CD4-positive, alpha-beta T cell treated with Interleukin-21 for 1 hour (primary cell): ENCODE results near the gene ENTPD5.
"Not testable (repeated sequence)": the region's sequence is repeated elsewhere in the genome, so short reads cannot be mapped to it uniquely, and the experiment has no call there.

Experiments used
- DNase-seq: peaks from one replicate; pipeline ENCODE4 v3.0.0-alpha.2; 2020

The ENTPD5 gene

GRCh38 chr14:74005664-74006063 lies 13.4 kb downstream of the ENTPD5 start:
- not testable (repeated sequence) for DNase-seq

DNA sequence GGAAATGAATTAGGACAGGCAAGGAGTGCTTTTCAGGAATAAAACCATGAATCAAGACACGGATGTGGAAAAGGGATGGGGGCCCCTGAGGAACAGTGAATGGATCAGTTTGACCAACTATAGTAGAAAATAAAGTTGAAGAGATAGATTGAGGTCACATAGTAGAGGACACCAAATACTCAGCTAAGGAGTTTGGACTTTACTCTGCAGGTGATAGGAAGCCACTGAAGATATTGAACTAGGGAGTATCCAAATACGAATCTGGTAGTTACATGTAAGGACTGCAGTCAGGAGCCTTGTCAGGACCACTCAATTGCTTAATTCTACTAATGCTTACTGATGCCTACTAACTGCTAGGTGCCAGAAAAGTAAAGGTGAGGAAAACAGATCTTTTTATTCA lies 20.4 kb downstream of the ENTPD5 start:
- DNase-seq = no peak

DNA sequence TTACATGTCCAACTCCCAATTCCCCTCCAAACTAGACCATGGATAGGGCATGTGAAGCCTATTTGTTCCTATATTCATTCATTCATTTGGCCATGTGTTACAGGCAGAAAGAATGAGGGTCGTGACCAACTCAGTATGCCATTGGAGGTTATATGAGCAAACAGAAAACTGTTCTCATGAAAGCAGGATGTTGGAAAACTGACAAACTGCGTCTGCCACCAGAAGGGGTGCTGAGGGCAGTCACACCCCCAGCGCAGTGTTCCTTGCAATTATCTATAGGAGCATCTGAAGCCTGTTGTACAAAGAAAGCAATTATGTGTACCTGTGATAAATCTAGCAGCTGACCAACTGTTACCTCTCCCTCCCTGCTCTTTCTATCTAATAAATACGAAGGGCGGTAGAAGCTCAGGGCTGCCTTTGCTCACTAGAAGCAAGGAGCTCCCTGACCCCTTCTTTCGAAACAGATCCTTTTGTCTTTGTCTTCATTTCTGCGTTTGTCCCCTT lies 21.1 kb downstream of the ENTPD5 start:
- no peak for DNase-seq

DNA sequence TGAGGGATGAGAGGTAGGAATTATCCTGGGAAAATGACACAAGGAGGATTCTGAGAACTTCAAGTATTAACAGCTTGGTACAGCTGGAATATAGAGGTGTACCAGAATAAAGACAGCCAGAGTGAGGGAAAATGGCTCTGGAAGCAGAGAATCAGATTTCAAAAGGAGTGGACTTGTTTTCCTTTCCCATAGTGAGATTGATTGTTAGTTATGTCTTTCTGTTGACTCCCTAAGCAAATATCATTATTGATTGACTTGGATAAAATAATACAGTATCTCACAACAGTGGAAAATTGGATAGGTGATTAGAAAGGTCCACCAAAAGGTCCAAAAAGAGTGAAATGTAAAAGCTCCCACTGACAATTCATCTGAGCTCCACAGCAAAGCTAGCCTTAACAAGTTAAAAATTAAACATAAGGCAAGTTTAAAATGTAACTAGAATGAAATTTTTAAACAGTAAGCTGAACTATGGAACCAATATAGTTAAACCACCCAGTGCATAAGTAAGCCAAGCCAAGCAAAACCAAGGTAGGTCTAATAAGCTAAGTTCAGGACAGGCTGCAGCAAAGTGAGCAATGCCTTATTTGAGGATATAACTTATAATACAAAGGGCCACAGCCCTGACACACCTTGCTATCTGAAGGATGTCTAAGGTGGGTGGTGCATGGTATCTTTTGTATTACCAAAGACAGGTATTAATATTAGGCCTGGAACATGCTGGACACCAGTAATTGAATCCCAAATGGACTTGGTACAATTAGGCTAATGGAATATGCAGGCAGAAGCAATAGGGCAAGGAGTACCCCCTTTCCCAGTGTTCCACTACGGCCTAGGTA lies 21.8 kb downstream of the ENTPD5 start:
- DNase-seq = no peak

DNA sequence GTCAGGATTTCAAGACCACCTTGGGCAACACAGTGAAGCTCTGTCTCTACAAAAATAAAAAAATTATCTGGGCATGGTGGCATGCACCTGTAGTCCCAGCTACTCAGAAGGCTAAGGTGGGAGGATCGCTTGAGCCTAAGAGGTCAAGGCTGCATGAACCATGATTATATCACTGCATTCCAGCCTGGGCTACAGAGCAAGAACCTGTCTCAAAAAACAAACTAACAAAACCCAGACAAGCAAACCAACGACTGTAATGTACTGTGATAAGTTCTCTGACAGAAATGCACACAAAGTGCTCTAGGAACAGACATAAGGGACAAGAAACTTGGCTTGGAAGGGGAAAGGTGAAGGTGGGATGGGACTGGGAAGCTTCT lies 22.4 kb downstream of the ENTPD5 start:
- no peak for DNase-seq

DNA sequence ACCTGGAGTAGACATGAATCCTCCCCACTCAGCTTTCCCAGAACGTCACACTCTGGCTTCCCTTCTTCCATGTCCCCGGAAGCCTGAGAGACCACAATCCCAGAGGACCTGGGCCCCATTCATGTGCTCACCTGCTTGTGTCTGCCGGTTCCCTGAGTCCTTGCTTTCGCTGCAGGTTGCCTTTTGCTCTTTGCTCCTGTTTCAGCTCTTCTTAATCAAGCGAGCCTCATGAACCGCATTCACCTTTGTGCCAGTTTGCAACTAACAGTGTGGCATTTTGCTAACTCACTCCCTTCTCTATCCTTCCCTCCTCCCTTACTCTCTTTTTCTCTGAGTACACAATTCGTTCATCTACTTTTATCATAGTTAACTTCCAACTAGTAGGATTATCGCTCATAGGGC lies 23.1 kb downstream of the ENTPD5 start:
- no peak for DNase-seq

- DNase-seq = not testable (repeated sequence)
Observed at GRCh38 chr14:73994926-73995325, 24.2 kb downstream of the ENTPD5 start.

GRCh38 chr14:73991092-73991491 lies 28.0 kb downstream of the ENTPD5 start:
- DNase-seq = no peak

GRCh38 chr14:73988656-73989055 lies 30.4 kb downstream of the ENTPD5 start:
- DNase-seq = not testable (repeated sequence)

DNA sequence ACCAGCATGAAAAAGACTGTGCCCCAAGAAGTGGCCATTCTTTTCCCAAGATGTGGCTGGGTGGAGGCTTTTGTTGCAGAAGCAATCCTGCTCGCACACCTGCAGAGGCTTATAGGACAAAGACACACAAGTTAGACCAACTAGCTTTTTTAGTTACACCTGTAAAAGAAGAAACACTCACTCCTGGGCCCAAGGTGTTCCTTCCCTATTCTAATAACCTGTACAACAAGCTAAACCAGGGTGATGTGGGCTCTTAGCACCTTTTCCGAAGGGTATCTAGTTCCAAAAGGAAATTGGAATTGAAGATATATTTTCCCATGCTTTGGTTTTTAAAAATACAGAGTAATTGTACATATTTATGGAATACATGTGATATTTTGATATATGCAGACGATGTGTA lies 31.0 kb downstream of the ENTPD5 start:
- DNase-seq = no peak

GRCh38 chr14:73977896-73978295 lies 41.2 kb downstream of the ENTPD5 start:
- DNase-seq = no peak

DNA sequence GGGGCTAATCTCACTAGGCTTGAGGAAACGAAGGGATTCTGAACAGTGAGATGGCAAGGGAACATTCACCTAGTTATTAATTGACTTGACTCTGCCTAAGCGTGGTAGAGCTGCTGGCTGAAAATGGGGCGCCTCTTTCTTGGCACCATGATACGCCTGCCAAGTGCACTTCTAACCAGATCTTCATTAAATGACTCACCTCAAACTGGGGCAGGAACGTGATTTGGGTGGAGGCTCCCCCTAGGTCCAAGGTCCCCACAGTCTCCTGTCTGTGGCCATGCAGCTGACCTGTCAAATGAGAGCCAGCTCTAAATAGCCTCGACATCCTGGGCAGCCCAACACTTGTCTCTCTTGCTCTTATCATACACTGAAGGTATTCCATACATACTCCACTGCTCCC lies 43.0 kb downstream of the ENTPD5 start:
- DNase-seq = no peak

DNA sequence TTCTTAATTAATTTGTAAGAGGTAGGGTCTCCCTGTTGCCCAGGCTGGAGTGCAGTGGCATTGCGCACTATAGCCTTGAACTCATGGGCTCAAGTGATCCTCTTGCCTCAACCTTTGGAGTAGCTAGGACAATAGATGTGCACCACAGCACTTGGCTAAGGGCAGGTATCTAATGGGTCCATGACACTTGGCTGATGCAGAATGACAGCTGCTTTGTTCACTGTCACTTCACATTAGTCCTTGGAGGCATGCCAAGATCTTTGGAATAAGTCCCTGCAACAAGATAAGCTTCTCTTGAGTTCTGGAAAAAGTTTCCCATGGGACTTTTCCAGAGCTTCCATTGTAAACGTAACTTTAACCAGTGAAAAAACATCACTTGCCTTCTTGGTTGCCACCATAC lies 45.6 kb downstream of the ENTPD5 start:
- DNase-seq = no peak

- no peak for DNase-seq
Observed at GRCh38 chr14:73968885-73969284, 50.2 kb downstream of the ENTPD5 start.

DNA sequence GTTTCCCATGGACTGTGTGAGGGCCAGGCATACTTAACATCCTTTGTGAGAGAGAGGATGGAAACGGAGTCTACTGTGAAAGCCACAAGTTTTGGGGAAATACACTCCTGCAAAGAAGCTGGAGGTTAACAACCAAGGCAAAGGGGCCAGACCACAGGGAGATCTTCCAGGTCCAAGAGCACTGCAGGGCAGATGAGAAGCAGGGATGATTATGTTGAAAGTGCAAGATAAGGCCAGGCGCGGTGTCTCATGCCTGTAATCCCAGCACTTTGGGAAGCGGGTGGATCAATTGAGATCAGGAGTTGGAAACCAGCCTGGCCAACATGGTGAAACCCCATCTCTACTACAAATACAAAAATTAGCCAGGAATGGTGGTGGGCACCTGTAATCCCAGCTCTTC lies 53.9 kb downstream of the ENTPD5 start:
- DNase-seq = no peak

- DNase-seq = no peak
Observed at GRCh38 chr14:73961192-73961591, 57.9 kb downstream of the ENTPD5 start.

DNA sequence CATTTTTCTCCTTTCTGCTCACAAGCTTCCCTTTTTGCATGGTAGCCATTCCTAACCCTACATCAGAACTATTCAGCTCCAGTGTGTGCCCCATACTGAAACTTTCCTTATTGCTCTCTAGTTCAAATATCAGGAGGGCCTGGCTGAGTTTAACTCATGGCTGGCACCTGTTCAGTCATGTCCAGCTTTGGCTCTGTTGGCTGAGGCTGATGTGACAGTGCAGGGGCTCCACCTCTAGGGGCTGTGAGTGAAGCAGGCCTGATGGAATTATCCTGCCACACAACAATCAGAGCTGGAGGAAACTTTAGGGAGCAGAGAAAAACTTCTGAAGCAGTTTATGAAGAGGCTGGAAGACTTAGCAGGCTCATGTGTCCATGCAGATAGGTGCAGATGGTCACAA lies 60.5 kb downstream of the ENTPD5 start:
- DNase-seq = no peak

DNA sequence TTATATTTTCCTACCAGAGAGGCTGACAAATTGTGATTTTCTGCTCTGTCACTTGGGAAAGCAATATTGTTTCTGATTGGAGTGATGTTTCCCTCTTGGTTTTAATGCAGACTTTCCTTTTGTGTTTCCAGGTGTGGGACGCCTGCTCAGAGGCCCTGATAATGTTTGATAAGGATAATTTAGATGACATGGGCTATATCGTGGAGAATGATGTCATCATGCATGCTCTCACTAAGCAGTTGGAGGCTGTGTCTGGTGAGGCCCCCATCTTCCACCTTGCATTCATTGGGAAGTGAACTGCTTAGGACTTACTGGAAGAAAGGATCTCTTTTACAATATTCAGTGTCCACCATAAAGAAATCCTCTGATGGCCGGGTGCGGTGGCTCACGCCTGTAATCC lies 63.4 kb downstream of the ENTPD5 start:
- no peak for DNase-seq

DNA sequence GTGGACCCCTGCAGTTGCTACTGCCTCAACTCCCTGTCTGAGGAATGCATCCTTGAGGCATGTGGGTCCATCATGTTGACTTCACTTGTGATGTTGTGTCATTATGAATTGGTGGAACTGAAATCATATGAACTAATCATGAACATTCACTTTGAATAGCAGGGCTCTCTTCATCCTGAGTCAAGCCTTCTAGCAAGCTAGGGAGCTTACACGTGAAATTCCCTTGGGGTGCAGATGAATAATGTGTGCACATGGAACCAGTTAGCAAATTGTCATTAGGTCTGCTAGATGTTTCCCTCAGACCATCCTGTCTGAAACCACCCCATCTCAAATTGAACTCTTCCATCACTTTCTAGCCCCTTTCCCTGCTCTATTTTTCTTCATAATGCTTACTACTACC lies 65.4 kb downstream of the ENTPD5 start:
- DNase-seq = no peak

- DNase-seq = peak; percentile 95
Observed at GRCh38 chr14:73949752-73950734, 69.0 kb downstream of the ENTPD5 start, which contains the start of the genes COQ6 and FAM161B. TSS of gene COQ6 (plus strand) at chr14:73950302. CDS start at chr14:73950333, 31 bp downstream. TSS of gene FAM161B (minus strand) at chr14:73950094. CDS start at chr14:73950026, 68 bp downstream.

GRCh38 chr14:73945159-73945670 lies 73.9 kb downstream of the ENTPD5 start:
- no peak for DNase-seq

DNA sequence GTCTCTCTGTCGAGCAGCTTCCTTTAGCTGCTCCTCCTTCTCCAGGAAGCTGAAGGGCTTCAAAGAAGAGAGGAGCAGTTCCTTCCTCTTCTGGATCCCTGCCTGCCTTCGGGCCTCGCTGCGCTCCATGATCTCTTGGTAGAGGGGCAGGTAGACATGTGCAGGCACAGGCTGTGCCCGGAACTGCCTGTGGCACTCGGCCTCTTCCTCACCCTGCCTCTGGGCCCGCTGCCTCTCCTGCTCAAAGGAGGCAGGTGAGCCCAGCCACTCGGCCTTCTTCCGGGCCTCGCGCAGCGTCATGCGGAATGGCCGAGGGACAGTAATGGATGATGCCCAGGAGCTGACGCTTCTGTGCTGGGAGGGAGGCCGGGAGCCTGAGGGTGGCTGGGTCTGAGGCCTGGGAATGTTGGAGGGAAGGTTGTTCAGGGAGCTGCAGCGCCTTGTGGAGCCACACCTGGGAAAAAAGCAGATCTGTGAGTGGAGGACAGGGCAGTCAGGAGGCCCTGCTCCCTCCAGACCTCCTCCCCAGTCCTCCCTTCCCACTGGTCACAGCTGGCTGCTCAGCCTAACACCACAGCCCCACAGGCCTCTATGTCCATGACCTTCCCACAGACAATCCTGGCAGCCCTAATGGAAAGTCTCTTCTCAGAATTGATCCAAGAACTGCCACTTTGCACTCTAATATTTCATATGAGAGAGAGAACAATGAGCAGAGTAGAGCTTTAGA lies 74.5 kb downstream of the ENTPD5 start:
- DNase-seq = no peak

GRCh38 chr14:73943083-73943482 lies 76.0 kb downstream of the ENTPD5 start:
- no peak for DNase-seq
